Measurements from ENCODE around the gene VOPP1.

The VOPP1 gene

DNA sequence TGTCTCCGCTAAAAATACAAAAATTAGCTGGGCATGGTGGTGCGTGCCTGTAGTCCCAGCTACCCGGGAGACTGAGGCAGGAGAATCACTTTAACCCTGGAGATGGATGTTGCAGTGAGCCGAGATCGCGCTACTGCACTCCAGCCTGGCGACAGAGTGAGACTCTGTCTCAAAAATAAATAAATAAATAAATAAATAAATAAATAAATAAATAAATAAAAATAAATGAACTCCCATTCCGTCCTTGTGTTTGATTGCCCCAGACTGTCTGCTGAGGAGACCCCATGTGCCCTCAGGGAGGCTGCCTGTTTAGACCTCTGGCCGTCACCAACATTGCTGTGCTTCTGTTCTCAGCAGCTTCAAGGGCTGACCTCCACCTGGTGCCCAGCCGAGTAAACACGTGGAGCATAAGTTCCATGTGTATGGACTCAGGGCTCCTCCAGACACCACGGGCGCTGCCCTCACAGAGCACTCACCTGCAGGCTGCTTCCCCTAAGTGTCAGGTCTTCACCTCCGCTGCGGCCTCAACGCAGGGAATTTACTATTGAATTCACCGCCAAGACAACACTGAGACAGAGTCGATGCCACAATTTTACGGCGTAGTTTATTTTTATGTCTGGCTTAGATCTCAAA is 32.0 kb downstream of the VOPP1 start:
- TF ChIP-seq EZH2phosphoT487 (conservative IDR thresholded peaks at IDR 0.05; ENCODE audit: low read length) = no peak
- TF ChIP-seq, protein P1, sequence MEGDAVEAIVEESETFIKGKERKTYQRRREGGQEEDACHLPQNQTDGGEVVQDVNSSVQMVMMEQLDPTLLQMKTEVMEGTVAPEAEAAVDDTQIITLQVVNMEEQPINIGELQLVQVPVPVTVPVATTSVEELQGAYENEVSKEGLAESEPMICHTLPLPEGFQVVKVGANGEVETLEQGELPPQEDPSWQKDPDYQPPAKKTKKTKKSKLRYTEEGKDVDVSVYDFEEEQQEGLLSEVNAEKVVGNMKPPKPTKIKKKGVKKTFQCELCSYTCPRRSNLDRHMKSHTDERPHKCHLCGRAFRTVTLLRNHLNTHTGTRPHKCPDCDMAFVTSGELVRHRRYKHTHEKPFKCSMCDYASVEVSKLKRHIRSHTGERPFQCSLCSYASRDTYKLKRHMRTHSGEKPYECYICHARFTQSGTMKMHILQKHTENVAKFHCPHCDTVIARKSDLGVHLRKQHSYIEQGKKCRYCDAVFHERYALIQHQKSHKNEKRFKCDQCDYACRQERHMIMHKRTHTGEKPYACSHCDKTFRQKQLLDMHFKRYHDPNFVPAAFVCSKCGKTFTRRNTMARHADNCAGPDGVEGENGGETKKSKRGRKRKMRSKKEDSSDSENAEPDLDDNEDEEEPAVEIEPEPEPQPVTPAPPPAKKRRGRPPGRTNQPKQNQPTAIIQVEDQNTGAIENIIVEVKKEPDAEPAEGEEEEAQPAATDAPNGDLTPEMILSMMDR (IDR thresholded peaks at IDR 0.05; ENCODE audit: insufficient read depth, low read length, poor library complexity, severe bottlenecking) = no peak
- H3K4me2 ChIP-seq (ENCODE audit: low read depth, low read length, poor library complexity, severe bottlenecking) = no peak overlapping the region
- peaks cover 1% of the 10 kb centered on the region; the same call in 1 of the 2 replicates for H3F3A ChIP-seq (ENCODE audit: insufficient read depth)
- peaks cover 76% of the 10 kb centered on the region for H3K79me2 ChIP-seq (ENCODE audit: insufficient read depth, low read length)
- no peaks in the 10 kb centered on the region for H3K27me3 ChIP-seq (ENCODE audit: low read length)
- H3K36me3 ChIP-seq (ENCODE audit: low read length) = no peaks in the 10 kb centered on the region
- H3K4me3 ChIP-seq (ENCODE audit: insufficient read depth, low read length, poor library complexity, severe bottlenecking) = no peak overlapping the region
- no peaks in the 10 kb centered on the region for H3K9me3 ChIP-seq (ENCODE audit: insufficient read depth, low read length)
- H4K20me1 ChIP-seq (ENCODE audit: low read depth, low read length) = peaks cover 40% of the 10 kb centered on the region
- H3K9me2 ChIP-seq (replicated peaks; ENCODE audit: insufficient read depth, low read length) = no peaks in the 10 kb centered on the region
- H2AFZ ChIP-seq (ENCODE audit: low read depth, low read length, severe bottlenecking) = no peak overlapping the region
- H3K9ac ChIP-seq (ENCODE audit: low read length) = no peak overlapping the region
- no peak overlapping the region for H3K27ac ChIP-seq (ENCODE audit: low read depth, low read length)

- Histone ChIP-seq H3K9me3 (ENCODE audit: insufficient read depth, low read length) (no peaks in the 10 kb centered on the region), H4K20me1 (ENCODE audit: low read depth, low read length) (peaks cover 36% of the 10 kb centered on the region; the same call in 1 of the 2 replicates), H3K9me2 (replicated peaks; ENCODE audit: insufficient read depth, low read length) (no peaks in the 10 kb centered on the region), H3K27me3 (ENCODE audit: low read length) (no peaks in the 10 kb centered on the region), H3K36me3 (ENCODE audit: low read length) (no peaks in the 10 kb centered on the region), H2AFZ (ENCODE audit: low read depth, low read length, severe bottlenecking) (no peak overlapping the region), H3K9ac (ENCODE audit: low read length) (no peak overlapping the region), H3F3A (ENCODE audit: insufficient read depth) (peaks cover 11% of the 10 kb centered on the region), H3K4me3 (ENCODE audit: insufficient read depth, low read length, poor library complexity, severe bottlenecking) (no peak overlapping the region), H3K4me2 (ENCODE audit: low read depth, low read length, poor library complexity, severe bottlenecking) (no peak overlapping the region), H3K79me2 (ENCODE audit: insufficient read depth, low read length) (peaks cover 68% of the 10 kb centered on the region), H3K27ac (ENCODE audit: low read depth, low read length) (no peak overlapping the region)
- TF ChIP-seq, protein P1 (IDR thresholded peaks at IDR 0.05; ENCODE audit: insufficient read depth, low read length, poor library complexity, severe bottlenecking) = no peak
- TF ChIP-seq EZH2phosphoT487 (conservative IDR thresholded peaks at IDR 0.05; ENCODE audit: low read length) = no peak
Measured at GRCh38 chr7:55539380-55539779, 32.9 kb downstream of the VOPP1 start.

GRCh38 chr7:55538538-55538937 is 33.8 kb downstream of the VOPP1 start:
- Histone ChIP-seq H3K27me3 (ENCODE audit: low read length) (no peaks in the 10 kb centered on the region), H3K4me2 (ENCODE audit: low read depth, low read length, poor library complexity, severe bottlenecking) (no peak overlapping the region), H3K36me3 (ENCODE audit: low read length) (no peaks in the 10 kb centered on the region), H3K9ac (ENCODE audit: low read length) (no peak overlapping the region), H3K79me2 (ENCODE audit: insufficient read depth, low read length) (peaks cover 60% of the 10 kb centered on the region), H3K9me3 (ENCODE audit: insufficient read depth, low read length) (no peaks in the 10 kb centered on the region), H3F3A (ENCODE audit: insufficient read depth) (peaks cover 19% of the 10 kb centered on the region), H3K27ac (ENCODE audit: low read depth, low read length) (no peak overlapping the region), H4K20me1 (ENCODE audit: low read depth, low read length) (peaks cover 31% of the 10 kb centered on the region; the same call in 1 of the 2 replicates), H2AFZ (ENCODE audit: low read depth, low read length, severe bottlenecking) (no peak overlapping the region), H3K9me2 (replicated peaks; ENCODE audit: insufficient read depth, low read length) (no peaks in the 10 kb centered on the region), H3K4me3 (ENCODE audit: insufficient read depth, low read length, poor library complexity, severe bottlenecking) (no peak overlapping the region)
- TF ChIP-seq, protein P1 (IDR thresholded peaks at IDR 0.05; ENCODE audit: insufficient read depth, low read length, poor library complexity, severe bottlenecking) = no peak
- TF ChIP-seq EZH2phosphoT487 (conservative IDR thresholded peaks at IDR 0.05; ENCODE audit: low read length) = no peak
